Endothelial cell of umbilical vein (primary cell): ENCODE measurements around the gene HLA-DPB1. TPM values are rescaled to one million over a fixed set of nuclear protein-coding genes. Genes with fewer than 3 reads are reported as not detected.

Experiments
- BruUV-seq: library from RNA; stranded (reverse); fragments of 400-500 nt; replicated peaks from 2 replicates; lab custom pipeline; 2021; lab: Mats Ljungman, UMichigan
- CTCF ChIA-PET: fragments of 300-600, 350-600 bp; sonication (Branson Sonifier 250); formaldehyde crosslinking; loops from one replicate; lab custom pipeline; 2021; ENCODE audit warnings: antibody characterized with exemption, inconsistent platforms; lab: Charles Lee
- POLR2A ChIA-PET: fragments of 300-600, 350-600 bp; sonication (Branson Sonifier 250); formaldehyde crosslinking; loops from one replicate; lab custom pipeline; 2021; ENCODE audit warnings: antibody characterized with exemption, inconsistent platforms; lab: Charles Lee
- DNase-seq: peaks from one replicate; pipeline ENCODE4 v3.0.0-alpha.2; 2011; ENCODE audit warnings: low read depth, low spot score
- FAIRE-seq: peaks from 2 replicates; lab custom pipeline; 2011; peaks lifted over from hg19 to GRCh38; lab: Jason Lieb, UNC
- H2AFZ ChIP-seq: 2 replicates; pipeline ENCODE4 v1.6.0; 2012; ENCODE audit warnings: low read depth, low read length, control low read depth, inconsistent platforms
- H3K27ac ChIP-seq: 2 replicates; pipeline ENCODE4 v1.5.1; 2011; ENCODE audit warnings: low read depth, mild to moderate bottlenecking, control low read depth, low read length, moderate library complexity; ENCODE audit not compliant: insufficient read depth
- H3K27me3 ChIP-seq, 2 experiments: 2 replicates each; pipeline versions ENCODE4 v1.6.0 to v1.6.1; 2011; ENCODE audit warnings: low read length in 2 of 2, mixed read lengths in 1 of 2; ENCODE audit not compliant: control insufficient read depth in 2 of 2, insufficient read depth in 2 of 2
- H3K36me3 ChIP-seq, 2 experiments: 2 replicates in 1 of 2; 3 replicates in 1 of 2; pipeline ENCODE4 v1.5.1; 2011; ENCODE audit warnings: low read length in 2 of 2, mild to moderate bottlenecking in 1 of 2, moderate library complexity in 1 of 2; ENCODE audit not compliant: control insufficient read depth in 2 of 2, insufficient read depth in 2 of 2; ENCODE audit errors: extremely low read depth in 1 of 2
- H3K4me1 ChIP-seq: 3 replicates; pipeline ENCODE4 v1.5.1; 2011; ENCODE audit warnings: mild to moderate bottlenecking, low read length; ENCODE audit not compliant: control insufficient read depth, insufficient read depth; ENCODE audit errors: extremely low read depth
- H3K4me2 ChIP-seq: 2 replicates; pipeline ENCODE4 v1.6.1; 2011; ENCODE audit warnings: low read length, control low read depth, mixed read lengths; ENCODE audit not compliant: insufficient read depth
- H3K4me3 ChIP-seq, 3 experiments: fragments of 200-600 bp in 1 of 3; sonication (generic), shearing (Covaris generic) in 1 of 3; replicated peaks in 1 of 3; 2 replicates each; pipeline ENCODE4 v1.5.1; 2011 to 2016; ENCODE audit warnings: control low read depth in 3 of 3, low read length in 3 of 3, mild to moderate bottlenecking in 2 of 3, inconsistent platforms in 1 of 3, low read depth in 1 of 3, moderate library complexity in 1 of 3; ENCODE audit not compliant: insufficient read depth in 1 of 3
- H3K79me2 ChIP-seq: 2 replicates; pipeline ENCODE4 v1.6.0; 2012; ENCODE audit warnings: low read length, inconsistent platforms; ENCODE audit not compliant: control insufficient read depth, insufficient read depth
- H3K9ac ChIP-seq: replicated peaks from 2 replicates; pipeline ENCODE3; 2011; ENCODE audit warnings: low read length, control low read depth; ENCODE audit not compliant: insufficient read depth; ENCODE audit errors: extremely low read depth
- H3K9me1 ChIP-seq: replicated peaks from 3 replicates; pipeline ENCODE4 v1.6.0; 2011; ENCODE audit warnings: mild to moderate bottlenecking, low read length; ENCODE audit not compliant: control insufficient read depth, insufficient read depth; ENCODE audit errors: extremely low read depth
- H3K9me3 ChIP-seq: replicated peaks from 2 replicates; pipeline ENCODE4 v1.5.1; 2012; ENCODE audit warnings: low read length, inconsistent platforms; ENCODE audit not compliant: control insufficient read depth, insufficient read depth
- H4K20me1 ChIP-seq: replicated peaks from 2 replicates; pipeline ENCODE3; 2011; ENCODE audit warnings: mild to moderate bottlenecking, low read length; ENCODE audit not compliant: control insufficient read depth, insufficient read depth; ENCODE audit errors: extremely low read depth
- EZH2 ChIP-seq: IDR thresholded peaks from 2 replicates; pipeline ENCODE4 v1.6.1; 2012; ENCODE audit warnings: borderline replicate concordance, low read depth, mild to moderate bottlenecking, moderate library complexity, low read length, inconsistent platforms; ENCODE audit not compliant: severe bottlenecking
- FOS ChIP-seq: IDR thresholded peaks from 2 replicates; pipeline ENCODE4 v1.6.1; 2011; ENCODE audit warnings: mild to moderate bottlenecking, low read length, moderate library complexity, borderline replicate concordance; ENCODE audit not compliant: insufficient read depth
- GATA2 ChIP-seq: IDR thresholded peaks from 2 replicates; pipeline ENCODE4 v1.7.0; 2011; ENCODE audit warnings: low read depth, mild to moderate bottlenecking, moderate library complexity, mixed read lengths, low read length; ENCODE audit not compliant: insufficient read length, insufficient read depth
- JUN ChIP-seq: IDR thresholded peaks from 2 replicates; pipeline ENCODE4 v1.6.1; 2011; ENCODE audit warnings: borderline replicate concordance, low read depth; ENCODE audit not compliant: insufficient read length, insufficient read depth
- MAX ChIP-seq: IDR thresholded peaks from 2 replicates; pipeline ENCODE4 v1.6.1; 2011; ENCODE audit not compliant: insufficient read depth, insufficient read length
- MYC ChIP-seq: IDR thresholded peaks from one replicate; pipeline ENCODE4 v1.6.1; 2011; ENCODE audit warnings: mild to moderate bottlenecking, low read depth, low read length
- POLR2A ChIP-seq: IDR thresholded peaks from 2 replicates; pipeline ENCODE4 v1.6.1; 2012; ENCODE audit warnings: low read depth, mild to moderate bottlenecking, control low read depth, low read length
- POLR2AphosphoS5 ChIP-seq: IDR thresholded peaks from 2 replicates; pipeline ENCODE4 v1.6.1; 2012; ENCODE audit warnings: low read depth, mild to moderate bottlenecking, control low read depth, low read length, moderate library complexity; ENCODE audit not compliant: insufficient read depth
- dilution Hi-C: fragments of 300-500 bp; cut with MboI; formaldehyde crosslinking; loops from one replicate; pipeline ENCODE4 v1.15.0; 2019; ENCODE audit warnings: low sequenced_read_pairs; ENCODE audit not compliant: extremely low pct_ligation_motif_present
- intact Hi-C: fragments of 100-400 bp; cut with micrococcal nuclease; formaldehyde crosslinking; loops from one replicate; pipeline ENCODE4 v1.10.0; 2022
- polyA plus RNA-seq, 4 experiments: library from polyadenylated mRNA; depleted of rRNA in 3 of 4; stranded (reverse) in 3 of 4; unstranded in 1 of 4; fragments of >200 nt; gene quantifications; 2 replicates each; pipeline versions ENCODE4 v1.2.1 to v1.2.3, GENCODE V29; 2011 to 2012; ENCODE audit warnings: missing spikeins in 1 of 4
- total RNA-seq: library from RNA; stranded (reverse); gene quantifications from 2 replicates; pipeline ENCODE4 v1.2.3, GENCODE V29; 2021
- TF ChIP-seq, protein P1 (sequence below), 2 donors: IDR thresholded peaks; 1 replicate in 1 of 2; 2 replicates in 1 of 2; pipeline ENCODE4 v1.5.1; 2011; ENCODE audit warnings: low read length in 2 of 2, mild to moderate bottlenecking in 2 of 2, moderate library complexity in 2 of 2, control low read depth in 1 of 2, inconsistent platforms in 1 of 2, low read depth in 1 of 2; ENCODE audit not compliant: insufficient read depth in 1 of 2; ENCODE audit errors: extremely low read depth in 1 of 2

Gene HLA-DPB1
- total and polyA plus RNA-seq, 2 donors (not counting 3 experiments of a cell fraction or from before 2014, with no cell fraction given), result 2.3 to 38.0 TPM

GRCh38 chr6:33073431-33073871 lies 2.3 kb upstream of the HLA-DPB1 start, which contains the start of gene HLA-DPA1:
TSS of gene HLA-DPA1 (minus strand) at chr6:33073649.
- H3K9ac ChIP-seq, result no peak within 1 kb of the TSS
- no peaks in the 10 kb centered on the region for H4K20me1 ChIP-seq
- H3K4me2 ChIP-seq, result no peak within 1 kb of the TSS
- intact Hi-C loops, result no loop called here
- no peak for DNase-seq
- ChIA-PET POLR2A (interaction anchor here (0.6 kb wide), 1 partner anchor 77 kb away, joined by 3 read pairs; no protein-coding TSS in a partner anchor), CTCF (interaction anchor here (0.9 to 1.5 kb wide), 6 partner anchors 10 to 205 kb away, joined by 3 read pairs; no protein-coding TSS in a partner anchor)
- no peaks in the 10 kb centered on the region for H3K79me2 ChIP-seq
- H3K36me3 ChIP-seq, result no peaks in the 10 kb centered on the region
- dilution Hi-C loops, result no loop called here
- BruUV-seq, result no TSS peak
- H3K27me3 ChIP-seq, result no peaks in the 10 kb centered on the region
- no peak within 1 kb of the TSS for H3K27ac ChIP-seq
- no peaks in the 10 kb centered on the region for H3K9me3 ChIP-seq
- no peak for FAIRE-seq
- TF ChIP-seq JUN (no peak), POLR2AphosphoS5 (no peak)
- H2AFZ ChIP-seq, result no peak within 1 kb of the TSS
- no peaks in the 10 kb centered on the region for H3K4me1 ChIP-seq
- H3K4me3 ChIP-seq, result no peak within 1 kb of the TSS
- no peaks in the 10 kb centered on the region for H3K9me1 ChIP-seq

DNA sequence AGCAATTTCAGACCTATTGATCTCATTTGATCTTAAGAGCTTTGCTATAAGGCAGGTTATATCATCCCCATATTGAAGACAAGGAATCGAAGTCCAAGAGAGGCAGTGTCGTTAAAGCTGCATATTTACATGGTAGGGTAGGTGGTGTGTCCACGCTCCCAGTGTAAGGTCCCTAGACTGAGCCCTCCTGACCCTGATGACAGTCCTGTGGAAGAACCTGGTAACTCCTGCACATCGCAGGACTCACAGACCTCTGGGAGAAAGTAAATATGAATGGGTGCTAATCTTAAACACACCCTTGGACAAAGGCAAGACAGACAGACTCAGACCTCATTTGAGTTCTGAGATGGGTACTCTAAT lies 602 bp upstream of the HLA-DPB1 start:
- BruUV-seq, result no TSS peak
- CTCF ChIA-PET, result interaction anchor here (0.7 to 1.1 kb wide), 11 partner anchors 10 to 207 kb away, joined by 3 to 6 read pairs (median 3); no protein-coding TSS in a partner anchor

More for the DNA sequence above, 602 bp upstream of the HLA-DPB1 start:
- H3K79me2 ChIP-seq, result no peaks in the 10 kb centered on the region
- dilution Hi-C loops (no loop called here), intact Hi-C loops (no loop called here)
- H3K27ac ChIP-seq, result no peak overlapping the region
- no peaks in the 10 kb centered on the region for H3K36me3 ChIP-seq
- H3K4me3 ChIP-seq, result no peak overlapping the region
- H4K20me1 ChIP-seq, result no peaks in the 10 kb centered on the region
- no peaks in the 10 kb centered on the region for H3K9me3 ChIP-seq
- H3K4me2 ChIP-seq, result no peak overlapping the region
- H3K9ac ChIP-seq, result no peak overlapping the region
- TF ChIP-seq MYC (no peak), POLR2AphosphoS5 (no peak), GATA2 (no peak), JUN (no peak), EZH2 (no peak), MAX (no peak), POLR2A (no peak), FOS (no peak)
- TF ChIP-seq, protein P1, sequence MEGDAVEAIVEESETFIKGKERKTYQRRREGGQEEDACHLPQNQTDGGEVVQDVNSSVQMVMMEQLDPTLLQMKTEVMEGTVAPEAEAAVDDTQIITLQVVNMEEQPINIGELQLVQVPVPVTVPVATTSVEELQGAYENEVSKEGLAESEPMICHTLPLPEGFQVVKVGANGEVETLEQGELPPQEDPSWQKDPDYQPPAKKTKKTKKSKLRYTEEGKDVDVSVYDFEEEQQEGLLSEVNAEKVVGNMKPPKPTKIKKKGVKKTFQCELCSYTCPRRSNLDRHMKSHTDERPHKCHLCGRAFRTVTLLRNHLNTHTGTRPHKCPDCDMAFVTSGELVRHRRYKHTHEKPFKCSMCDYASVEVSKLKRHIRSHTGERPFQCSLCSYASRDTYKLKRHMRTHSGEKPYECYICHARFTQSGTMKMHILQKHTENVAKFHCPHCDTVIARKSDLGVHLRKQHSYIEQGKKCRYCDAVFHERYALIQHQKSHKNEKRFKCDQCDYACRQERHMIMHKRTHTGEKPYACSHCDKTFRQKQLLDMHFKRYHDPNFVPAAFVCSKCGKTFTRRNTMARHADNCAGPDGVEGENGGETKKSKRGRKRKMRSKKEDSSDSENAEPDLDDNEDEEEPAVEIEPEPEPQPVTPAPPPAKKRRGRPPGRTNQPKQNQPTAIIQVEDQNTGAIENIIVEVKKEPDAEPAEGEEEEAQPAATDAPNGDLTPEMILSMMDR (IDR thresholded peaks at IDR 0.05; ENCODE audit: extremely low read depth in 1 of 2, insufficient read depth in 1 of 2, low read depth in 1 of 2, low read length in 2 of 2), result no peak
- no peaks in the 10 kb centered on the region for H3K4me1 ChIP-seq
- H2AFZ ChIP-seq, result no peak overlapping the region
- no peaks in the 10 kb centered on the region for H3K9me1 ChIP-seq
- DNase-seq (no peak), FAIRE-seq (no peak)
- POLR2A ChIA-PET, result interaction anchor here (0.6 kb wide), 1 partner anchor 629 kb away, joined by 5 read pairs; no protein-coding TSS in a partner anchor
- H3K27me3 ChIP-seq, result no peaks in the 10 kb centered on the region
